GM12875 (cell line): ENCODE data around the gene EDA.

Experiments used
- H3K4me3 ChIP-seq: one replicate; pipeline ENCODE4 v1.5.1; 2011; ENCODE audit warnings: low read depth, low read length, control low read depth
- CTCF ChIP-seq: IDR thresholded peaks from 2 replicates; pipeline ENCODE4 v1.5.1; 2011; ENCODE audit warnings: low read depth, mild to moderate bottlenecking, control low read depth, inconsistent platforms, low read length, moderate library complexity, borderline replicate concordance; ENCODE audit not compliant: insufficient read depth

Gene EDA

GRCh38 chrX:69613946-69614345 is 2.0 kb upstream of the EDA start:
- no peak overlapping the region for H3K4me3 ChIP-seq
- no peak for TF ChIP-seq CTCF

- no peak for TF ChIP-seq CTCF
- H3K4me3 ChIP-seq, result no peak overlapping the region
These were observed 1.0 kb upstream of the EDA start for GRCh38 chrX:69614886-69615285.

GRCh38 chrX:69615342-69615741 is 571 bp upstream of the EDA start:
- no peak overlapping the region for H3K4me3 ChIP-seq
- no peak for TF ChIP-seq CTCF

- H3K4me3 ChIP-seq, result no peak overlapping the region
These were observed 717 bp downstream of the EDA start for GRCh38 chrX:69616457-69617203.

GRCh38 chrX:69618803-69619202 is 2.9 kb downstream of the EDA start:
- TF ChIP-seq CTCF, result no peak
- H3K4me3 ChIP-seq, result no peak overlapping the region

More at GRCh38 chrX:69616457-69617203, 717 bp downstream of the EDA start:
- TF ChIP-seq CTCF, result no peak

GRCh38 chrX:69626129-69626528 is 10.2 kb downstream of the EDA start:
- TF ChIP-seq CTCF, result no peak
- H3K4me3 ChIP-seq, result no peak overlapping the region

GRCh38 chrX:69627744-69628143 is 11.8 kb downstream of the EDA start:
- TF ChIP-seq CTCF, result no peak
- H3K4me3 ChIP-seq, result no peak overlapping the region
